Activated naive CD8-positive, alpha-beta T cell (primary cell): Measurements from ENCODE around the gene SPIN1.

ENCODE experiments used
- H3K27ac Mint-ChIP-seq: one replicate; pipeline ENCODE4 v1.8.0; 2021; ENCODE audit warnings: mixed read lengths
- H3K27me3 Mint-ChIP-seq: one replicate; pipeline ENCODE4 v1.8.0; 2021; ENCODE audit warnings: mixed read lengths
- H3K36me3 Mint-ChIP-seq: one replicate; pipeline ENCODE4 v1.8.0; 2021; ENCODE audit warnings: mixed read lengths
- H3K4me1 Mint-ChIP-seq: one replicate; pipeline ENCODE4 v1.8.0; 2021; ENCODE audit warnings: low read depth, mixed read lengths
- H3K4me3 Mint-ChIP-seq: one replicate; pipeline ENCODE4 v1.8.0; 2021; ENCODE audit warnings: mild to moderate bottlenecking, mixed read lengths
- H3K9me3 Mint-ChIP-seq: one replicate; pipeline ENCODE4 v1.8.0; 2021; ENCODE audit warnings: low read depth, mixed read lengths

SPIN1 gene

GRCh38 chr9:88522360-88522759, 134.1 kb downstream of the SPIN1 start:
- H3K27ac Mint-ChIP-seq: no peak overlapping the region
- no peaks in the 10 kb centered on the region for H3K9me3 Mint-ChIP-seq
- no peaks in the 10 kb centered on the region for H3K36me3 Mint-ChIP-seq
- no peak overlapping the region for H3K4me3 Mint-ChIP-seq
- H3K27me3 Mint-ChIP-seq: peaks cover 3% of the 10 kb centered on the region
- no peaks in the 10 kb centered on the region for H3K4me1 Mint-ChIP-seq

GRCh38 chr9:88523056-88523455, 134.8 kb downstream of the SPIN1 start:
- Mint-ChIP-seq H3K4me3 (no peak overlapping the region), H3K4me1 (no peaks in the 10 kb centered on the region), H3K36me3 (no peaks in the 10 kb centered on the region), H3K27ac (no peak overlapping the region), H3K27me3 (peaks cover 2% of the 10 kb centered on the region), H3K9me3 (no peaks in the 10 kb centered on the region)

GRCh38 chr9:88524911-88525310, 136.7 kb downstream of the SPIN1 start:
- Mint-ChIP-seq H3K36me3 (no peaks in the 10 kb centered on the region), H3K4me3 (no peak overlapping the region), H3K27ac (no peak overlapping the region), H3K27me3 (no peaks in the 10 kb centered on the region), H3K9me3 (no peaks in the 10 kb centered on the region), H3K4me1 (no peaks in the 10 kb centered on the region)

- Mint-ChIP-seq H3K36me3 (no peaks in the 10 kb centered on the region), H3K27me3 (no peaks in the 10 kb centered on the region), H3K4me1 (no peaks in the 10 kb centered on the region), H3K9me3 (no peaks in the 10 kb centered on the region), H3K27ac (no peak overlapping the region), H3K4me3 (no peak overlapping the region)
These were observed 139.4 kb downstream of the SPIN1 start for GRCh38 chr9:88527618-88528017.
